Middle frontal gyrus (tissue), 1 donor: ENCODE data around the gene HBQ1.
"Not testable (repeated sequence)": the region's sequence is repeated elsewhere in the genome, so short reads cannot be mapped to it uniquely, and the experiment has no call there.

Source experiments
- DNase-seq: peaks from one replicate; pipeline ENCODE4 v3.0.0-alpha.2; 2015; ENCODE audit warnings: low spot score; ENCODE audit errors: extremely low spot score

Gene HBQ1

GRCh38 chr16:176006-176405 is 4.3 kb upstream of the HBQ1 start:
- not testable (repeated sequence) for DNase-seq

GRCh38 chr16:176477-177382 is 3.5 kb upstream of the HBQ1 start, which contains the start of gene HBA1:
TSS of gene HBA1 (plus strand) at chr16:176680. CDS start at chr16:176717, 37 bp downstream.
- not testable (repeated sequence) for DNase-seq

- no peak for DNase-seq
These were observed 2.9 kb upstream of the HBQ1 start for GRCh38 chr16:177394-177822.

DNA sequence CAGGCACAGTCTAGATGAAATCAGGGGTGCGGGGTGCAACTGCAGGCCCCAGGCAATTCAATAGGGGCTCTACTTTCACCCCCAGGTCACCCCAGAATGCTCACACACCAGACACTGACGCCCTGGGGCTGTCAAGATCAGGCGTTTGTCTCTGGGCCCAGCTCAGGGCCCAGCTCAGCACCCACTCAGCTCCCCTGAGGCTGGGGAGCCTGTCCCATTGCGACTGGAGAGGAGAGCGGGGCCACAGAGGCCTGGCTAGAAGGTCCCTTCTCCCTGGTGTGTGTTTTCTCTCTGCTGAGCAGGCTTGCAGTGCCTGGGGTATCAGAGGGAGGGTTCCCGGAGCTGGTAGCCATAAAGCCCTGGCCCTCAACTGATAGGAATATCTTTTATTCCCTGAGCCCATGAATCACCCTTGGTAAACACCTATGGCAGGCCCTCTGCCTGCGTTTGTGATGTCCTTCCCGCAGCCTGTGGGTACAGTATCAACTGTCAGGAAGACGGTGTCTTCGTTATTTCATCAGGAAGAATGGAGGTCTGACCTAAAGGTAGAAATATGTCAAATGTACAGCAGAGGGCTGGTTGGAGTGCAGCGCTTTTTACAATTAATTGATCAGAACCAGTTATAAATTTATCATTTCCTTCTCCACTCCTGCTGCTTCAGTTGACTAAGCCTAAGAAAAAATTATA is 2.1 kb upstream of the HBQ1 start:
- no peak for DNase-seq

- DNase-seq = no peak
These were observed 1.6 kb upstream of the HBQ1 start for GRCh38 chr16:178668-179015.

DNA sequence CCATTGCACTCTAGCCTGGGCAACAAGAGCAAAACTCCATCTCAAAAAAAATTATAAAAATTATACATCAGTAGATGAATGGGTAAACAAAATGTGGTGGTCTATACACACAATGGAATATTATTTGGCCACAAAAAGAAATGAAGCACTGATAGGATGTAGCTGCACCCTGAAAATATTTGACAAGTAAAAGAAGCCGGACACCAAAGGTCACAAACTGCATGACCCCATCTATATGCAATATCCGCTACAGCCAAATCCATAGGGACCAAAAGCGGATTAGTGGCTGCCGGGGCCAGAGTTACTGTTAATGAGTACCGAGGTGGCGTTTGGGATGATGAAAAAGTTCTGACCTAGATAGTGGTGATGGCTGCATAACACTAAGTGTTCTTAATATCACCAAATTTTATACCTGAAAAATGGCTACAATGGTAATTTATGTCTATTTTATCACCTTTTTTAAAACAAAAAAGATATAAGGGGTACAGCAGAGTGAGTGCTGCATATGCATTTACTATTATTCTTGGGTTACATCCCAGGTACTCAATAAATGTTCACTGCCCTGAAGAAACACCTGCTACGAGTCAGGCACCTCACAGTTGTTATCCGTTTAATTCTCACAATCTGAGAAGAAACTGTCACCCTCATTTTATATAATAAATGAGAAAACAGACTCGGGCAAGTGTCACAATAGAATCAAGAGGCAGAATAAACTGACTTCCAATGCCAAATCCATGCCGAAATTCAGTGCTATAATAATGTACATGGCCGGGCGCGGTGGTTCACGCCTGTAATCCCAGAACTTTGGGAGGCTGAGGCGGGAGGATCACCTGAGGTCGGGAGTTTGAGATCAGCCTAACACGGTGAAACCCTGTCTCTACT is 807 bp upstream of the HBQ1 start:
- DNase-seq = no peak

DNA sequence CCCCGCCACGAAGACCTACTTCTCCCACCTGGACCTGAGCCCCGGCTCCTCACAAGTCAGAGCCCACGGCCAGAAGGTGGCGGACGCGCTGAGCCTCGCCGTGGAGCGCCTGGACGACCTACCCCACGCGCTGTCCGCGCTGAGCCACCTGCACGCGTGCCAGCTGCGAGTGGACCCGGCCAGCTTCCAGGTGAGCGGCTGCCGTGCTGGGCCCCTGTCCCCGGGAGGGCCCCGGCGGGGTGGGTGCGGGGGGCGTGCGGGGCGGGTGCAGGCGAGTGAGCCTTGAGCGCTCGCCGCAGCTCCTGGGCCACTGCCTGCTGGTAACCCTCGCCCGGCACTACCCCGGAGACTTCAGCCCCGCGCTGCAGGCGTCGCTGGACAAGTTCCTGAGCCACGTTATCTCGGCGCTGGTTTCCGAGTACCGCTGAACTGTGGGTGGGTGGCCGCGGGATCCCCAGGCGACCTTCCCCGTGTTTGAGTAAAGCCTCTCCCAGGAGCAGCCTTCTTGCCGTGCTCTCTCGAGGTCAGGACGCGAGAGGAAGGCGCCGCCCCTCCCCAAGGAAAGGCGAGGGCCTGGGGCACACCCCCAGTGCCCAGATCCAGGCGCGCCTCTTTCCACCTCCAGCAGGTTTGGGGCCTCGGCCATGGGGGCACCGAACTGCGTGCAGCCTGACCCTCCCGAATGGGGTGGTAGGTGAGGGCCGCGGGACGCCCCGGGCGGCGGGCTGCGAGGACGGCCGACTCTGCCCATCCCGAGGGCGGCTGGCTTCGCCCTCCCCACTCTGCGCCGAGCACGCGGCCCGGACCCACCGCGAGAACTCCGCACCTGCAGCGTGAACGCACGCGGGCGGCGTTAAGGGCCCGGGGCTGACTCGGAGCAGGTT is 664 bp downstream of the HBQ1 start:
- peak; percentile 6 for DNase-seq

DNA sequence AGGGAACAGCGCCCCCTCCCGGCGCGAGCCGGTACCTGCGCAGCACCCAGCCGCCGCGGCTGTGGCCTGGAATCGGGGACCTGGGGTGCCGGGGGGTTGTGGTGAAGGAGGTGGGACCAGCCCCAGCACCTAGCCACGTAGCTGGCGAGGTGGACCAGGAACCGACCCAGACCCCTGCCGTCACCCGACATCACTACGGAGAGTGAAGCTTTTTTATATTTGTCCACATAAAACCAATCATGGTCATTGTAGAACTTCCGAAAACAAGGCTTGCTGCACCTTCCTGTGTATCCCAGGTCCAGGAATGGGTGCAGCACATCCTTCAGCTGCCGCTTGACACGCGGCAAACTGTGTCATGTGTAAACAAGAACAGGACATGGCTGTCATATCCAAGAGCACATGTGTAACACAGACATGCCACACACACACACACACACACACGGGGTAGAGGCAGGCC is 1.3 kb downstream of the HBQ1 start:
- no peak for DNase-seq

DNA sequence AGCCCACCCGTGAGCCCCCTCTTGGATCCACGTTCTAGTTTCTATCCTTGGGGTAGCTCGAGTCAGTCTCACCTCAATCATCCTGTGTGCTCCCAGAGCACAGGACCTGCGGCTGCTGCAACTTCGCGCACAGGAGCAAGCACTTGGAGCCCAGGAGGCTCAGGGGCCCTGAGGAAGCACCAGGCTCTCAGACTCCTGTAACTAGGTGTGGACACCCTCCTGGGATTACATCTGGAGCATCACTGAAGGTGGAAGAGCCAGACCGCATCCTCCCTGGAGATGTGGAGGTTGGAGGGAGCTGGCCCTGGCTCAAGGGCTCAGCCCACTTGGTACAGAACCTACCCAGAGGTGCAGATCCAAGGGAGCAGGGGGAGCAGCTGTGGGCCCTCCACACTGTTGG is 2.7 kb downstream of the HBQ1 start:
- DNase-seq = no peak

- DNase-seq = no peak
These were observed 5.0 kb downstream of the HBQ1 start for GRCh38 chr16:185213-185612.

DNA sequence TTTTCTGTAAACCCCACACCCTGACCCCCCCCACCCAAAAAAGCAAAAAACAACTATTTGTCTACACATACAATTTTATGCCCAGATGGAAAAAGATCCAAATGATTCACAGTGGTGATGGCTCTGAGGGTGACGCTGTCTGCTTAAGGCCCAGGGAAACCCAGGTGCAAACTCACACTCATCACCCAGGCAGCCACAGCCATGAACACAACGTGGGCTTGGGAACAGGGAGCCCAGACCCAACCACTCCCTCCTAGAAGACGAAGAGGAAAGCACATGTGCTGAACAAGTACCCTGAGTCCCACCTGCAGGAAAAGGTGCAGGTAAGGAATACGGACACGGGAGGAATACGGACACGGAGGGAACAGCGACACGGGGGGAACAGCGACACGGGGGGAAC is 5.4 kb downstream of the HBQ1 start:
- DNase-seq = no peak

DNA sequence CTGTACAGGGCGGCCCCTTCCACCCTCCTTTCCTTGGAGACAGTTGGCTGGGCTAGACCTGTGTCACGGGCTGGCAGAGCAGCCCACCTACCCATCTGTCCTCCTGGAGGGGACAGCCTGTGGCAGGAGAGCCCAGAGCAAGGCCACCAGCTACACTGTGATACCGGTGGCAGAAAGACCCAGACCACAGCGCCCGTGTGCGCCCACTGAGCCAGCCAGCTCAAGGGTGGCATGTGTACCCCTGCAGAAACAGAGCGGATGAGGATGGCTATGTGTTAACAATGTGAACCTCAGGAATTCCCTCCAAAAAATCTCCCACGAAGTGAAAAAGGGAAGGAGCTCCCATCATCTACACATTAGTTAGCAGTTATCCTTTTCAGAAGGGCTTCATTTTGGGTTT is 7.1 kb downstream of the HBQ1 start:
- no peak for DNase-seq

GRCh38 chr16:188674-189073 is 8.4 kb downstream of the HBQ1 start:
- no peak for DNase-seq

DNA sequence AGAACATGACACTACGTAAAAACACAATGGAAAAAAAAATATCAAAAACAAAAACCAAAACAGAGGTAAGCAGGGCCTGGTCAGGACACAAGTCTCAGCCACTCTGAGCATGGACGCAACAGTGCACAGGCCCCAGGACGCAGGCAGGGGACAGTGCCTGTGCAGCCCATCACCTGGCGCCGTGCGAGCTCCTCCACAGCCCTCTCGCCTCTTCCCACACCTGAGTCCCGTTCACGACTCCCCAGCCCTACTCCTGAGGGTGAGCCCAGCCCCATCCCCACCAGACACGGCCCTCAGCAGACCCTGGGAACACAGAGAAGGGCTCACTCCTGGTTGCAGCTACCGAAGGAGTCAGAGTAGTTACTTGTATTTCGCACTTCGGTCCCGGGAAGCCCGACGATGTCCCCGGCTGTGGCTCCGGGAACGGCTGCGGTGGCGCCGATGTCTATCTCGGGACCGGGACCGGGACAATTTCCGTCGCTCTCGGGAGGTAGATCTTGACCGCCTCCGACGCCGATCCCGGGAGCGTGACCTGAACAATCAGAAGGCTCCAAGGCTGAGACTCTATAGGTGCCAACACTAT is 9.4 kb downstream of the HBQ1 start:
- no peak for DNase-seq

DNA sequence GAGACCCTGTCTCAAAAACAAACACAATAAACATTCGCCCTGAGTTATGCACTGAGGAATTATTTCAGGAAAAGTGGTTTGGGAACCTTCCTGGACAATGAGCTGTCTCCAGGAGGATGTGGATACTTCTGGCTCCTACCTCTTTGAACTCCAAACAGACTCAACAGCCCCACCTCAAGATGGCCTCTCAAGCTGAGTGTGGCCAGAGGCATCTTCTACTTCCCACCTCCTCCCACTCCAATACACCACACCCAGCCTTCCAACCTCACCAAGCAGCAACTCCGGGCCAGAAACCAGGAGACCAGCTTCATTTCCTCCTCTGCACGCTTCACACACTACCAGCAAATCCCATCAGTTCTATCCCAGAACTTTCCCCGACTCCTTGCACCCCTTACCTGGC is 11.6 kb downstream of the HBQ1 start:
- no peak for DNase-seq

DNA sequence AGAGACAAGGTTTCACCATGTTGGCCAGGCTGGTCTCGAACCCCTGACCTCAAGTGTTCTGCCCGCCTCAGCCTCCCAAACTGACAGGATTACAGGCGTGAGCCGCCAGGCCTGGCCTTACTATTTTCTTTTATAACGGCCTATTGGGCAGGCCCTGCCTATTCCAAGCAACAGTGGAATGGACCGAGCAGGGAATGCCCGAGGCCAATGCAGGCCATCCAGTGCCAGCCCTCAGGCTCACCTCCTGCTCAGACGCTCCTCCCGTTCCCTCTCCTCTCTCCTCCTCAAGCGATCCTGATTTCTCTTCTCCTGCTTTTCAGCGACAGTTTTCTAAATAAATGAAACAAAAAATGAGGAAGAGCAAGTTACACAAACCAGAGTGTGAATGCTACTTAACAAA is 12.4 kb downstream of the HBQ1 start:
- no peak for DNase-seq

GRCh38 chr16:193441-193840 is 13.2 kb downstream of the HBQ1 start:
- DNase-seq = no peak

DNA sequence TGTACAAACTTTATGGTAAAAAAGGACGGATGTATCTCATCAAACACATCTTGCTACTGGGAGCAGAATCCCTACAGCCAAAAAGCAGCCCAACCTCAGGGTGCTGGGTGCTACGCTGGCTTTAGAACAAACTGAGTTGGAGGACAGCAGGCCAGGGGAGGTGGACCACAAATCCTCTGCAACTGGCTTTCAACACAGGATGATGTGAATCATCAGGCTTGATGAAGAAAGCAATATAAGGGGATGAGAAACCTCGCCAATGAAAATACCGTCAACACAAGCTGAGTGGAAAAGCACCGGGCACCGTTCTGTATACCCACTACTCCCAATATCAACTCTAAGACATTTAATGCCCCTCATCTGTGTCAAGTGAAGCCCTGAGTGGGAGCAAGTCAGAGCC is 14.3 kb downstream of the HBQ1 start:
- no peak for DNase-seq

DNA sequence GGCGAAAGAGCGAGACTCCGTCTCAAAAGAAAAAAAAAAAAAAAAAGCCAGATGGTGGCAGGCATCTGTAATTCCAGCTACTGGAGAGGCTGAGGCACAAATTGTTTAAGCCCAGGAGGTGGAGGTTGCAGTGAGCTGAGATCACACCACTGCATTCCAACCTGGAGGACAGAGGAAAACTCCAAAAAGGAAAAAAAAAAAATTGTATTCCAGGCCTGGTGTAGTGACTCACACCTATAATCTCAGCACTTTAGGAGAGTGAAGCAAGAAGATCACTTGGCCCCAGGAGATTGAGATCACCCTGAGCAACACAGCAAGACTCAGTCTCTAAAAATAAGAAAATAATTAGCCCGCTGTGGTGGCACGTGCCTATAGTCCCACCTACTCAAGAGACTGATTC is 20.1 kb downstream of the HBQ1 start:
- DNase-seq = no peak

DNA sequence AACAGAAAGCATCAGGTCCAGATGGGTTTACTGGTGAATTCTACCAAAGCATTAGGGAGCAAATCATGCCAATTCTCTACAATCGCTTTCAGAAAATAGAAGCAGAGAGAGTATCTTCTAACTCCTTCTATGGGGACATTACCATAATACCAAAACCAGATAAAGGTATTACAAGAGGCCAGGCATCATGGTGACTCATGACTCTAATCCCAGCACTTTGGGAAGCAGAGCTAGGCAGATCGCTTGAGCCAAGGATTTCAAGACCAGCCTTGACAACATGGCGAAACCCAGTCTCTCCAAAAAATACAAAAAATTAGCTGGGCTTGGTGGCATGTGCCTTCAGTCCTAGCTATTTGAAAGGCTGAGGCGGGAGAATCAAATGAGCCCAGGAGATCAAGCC is 23.0 kb downstream of the HBQ1 start:
- DNase-seq = no peak
